ENCODE results near the gene DALRD3.

DALRD3 gene

GRCh38 chr3:49005998-49006397 lies 12.4 kb downstream of the DALRD3 start:
- DNase-seq (ENCODE audit: low spot score): no peak

DNA sequence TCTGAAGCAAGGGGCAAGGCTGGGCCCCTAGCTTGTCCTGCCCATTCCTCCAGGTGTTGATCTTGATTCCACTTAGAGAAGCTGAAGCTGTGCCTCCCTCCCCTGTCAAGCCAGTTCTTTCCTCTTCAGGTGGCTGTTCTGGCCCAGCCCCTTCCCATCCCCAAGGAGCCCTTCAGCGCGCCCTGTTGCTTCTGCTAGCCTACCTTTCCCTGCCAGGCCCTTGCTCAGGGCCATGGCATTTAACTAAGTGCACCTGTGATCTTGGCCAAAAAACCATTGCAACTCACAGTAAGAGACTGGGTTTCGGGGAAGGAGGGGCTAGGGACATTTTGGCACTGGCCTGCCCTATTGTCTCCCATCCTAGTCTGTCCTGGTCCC lies 13.1 kb downstream of the DALRD3 start:
- DNase-seq (ENCODE audit: low spot score): no peak

DNA sequence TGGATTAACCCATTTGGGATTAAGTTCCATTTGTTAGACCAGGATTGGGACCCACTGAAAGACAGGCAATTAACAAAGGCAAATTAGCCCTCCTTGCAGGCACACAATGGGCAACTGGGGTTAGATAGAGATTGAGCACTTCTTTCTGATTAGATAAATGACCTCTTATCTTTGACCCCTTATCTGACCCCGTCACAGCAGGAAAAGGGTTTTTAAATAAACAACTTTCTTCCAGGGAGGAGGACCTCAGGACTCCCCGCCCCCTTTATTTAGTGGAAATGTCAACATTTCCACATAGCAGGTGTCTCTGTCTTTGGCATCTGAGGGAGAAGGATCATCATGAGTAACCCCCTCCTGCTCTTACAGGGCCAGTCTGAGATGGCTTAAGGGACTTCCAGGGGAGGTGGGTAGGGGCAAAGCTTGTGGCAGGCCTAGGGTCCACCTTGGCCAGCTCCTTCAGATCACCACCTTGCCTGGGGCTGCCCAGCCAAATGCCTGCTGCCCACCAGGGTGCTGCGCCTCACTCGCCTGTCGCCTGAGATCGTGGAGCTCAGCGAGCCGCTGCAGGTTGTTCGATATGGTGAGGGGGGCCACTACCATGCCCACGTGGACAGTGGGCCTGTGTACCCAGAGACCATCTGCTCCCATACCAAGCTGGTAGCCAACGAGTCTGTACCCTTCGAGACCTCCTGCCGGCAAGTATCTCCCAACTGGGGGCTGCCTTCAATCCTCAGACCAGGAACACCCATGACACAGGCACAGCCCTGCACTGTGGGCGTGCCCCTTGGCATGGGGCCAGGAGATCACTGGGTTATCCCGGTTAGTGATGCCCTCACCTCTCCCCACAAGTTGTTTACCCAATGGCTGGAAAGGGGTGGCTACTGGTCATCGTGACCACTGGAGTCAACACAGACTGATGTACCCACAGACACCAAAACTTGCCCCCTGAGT lies 13.8 kb downstream of the DALRD3 start:
- DNase-seq (ENCODE audit: low spot score): no peak

DNA sequence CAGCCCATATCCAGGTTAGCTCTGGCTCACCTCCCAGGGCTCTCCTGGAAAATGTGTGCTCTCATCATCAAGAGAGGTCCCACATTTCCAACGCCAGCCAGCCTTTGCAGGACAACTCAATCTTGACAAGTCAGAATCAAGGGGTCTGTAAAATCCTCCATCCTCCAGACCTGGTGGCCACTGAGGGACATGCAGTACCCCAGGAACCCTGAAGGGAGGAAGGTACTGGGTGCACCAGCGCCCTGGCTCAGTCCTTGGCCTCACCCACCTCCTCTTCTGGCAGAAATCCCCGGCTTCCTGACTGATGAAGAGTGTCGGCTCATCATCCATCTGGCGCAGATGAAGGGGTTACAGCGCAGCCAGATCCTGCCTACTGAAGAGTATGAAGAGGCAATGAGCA lies 17.2 kb downstream of the DALRD3 start:
- DNase-seq (ENCODE audit: low spot score): no peak

DNA sequence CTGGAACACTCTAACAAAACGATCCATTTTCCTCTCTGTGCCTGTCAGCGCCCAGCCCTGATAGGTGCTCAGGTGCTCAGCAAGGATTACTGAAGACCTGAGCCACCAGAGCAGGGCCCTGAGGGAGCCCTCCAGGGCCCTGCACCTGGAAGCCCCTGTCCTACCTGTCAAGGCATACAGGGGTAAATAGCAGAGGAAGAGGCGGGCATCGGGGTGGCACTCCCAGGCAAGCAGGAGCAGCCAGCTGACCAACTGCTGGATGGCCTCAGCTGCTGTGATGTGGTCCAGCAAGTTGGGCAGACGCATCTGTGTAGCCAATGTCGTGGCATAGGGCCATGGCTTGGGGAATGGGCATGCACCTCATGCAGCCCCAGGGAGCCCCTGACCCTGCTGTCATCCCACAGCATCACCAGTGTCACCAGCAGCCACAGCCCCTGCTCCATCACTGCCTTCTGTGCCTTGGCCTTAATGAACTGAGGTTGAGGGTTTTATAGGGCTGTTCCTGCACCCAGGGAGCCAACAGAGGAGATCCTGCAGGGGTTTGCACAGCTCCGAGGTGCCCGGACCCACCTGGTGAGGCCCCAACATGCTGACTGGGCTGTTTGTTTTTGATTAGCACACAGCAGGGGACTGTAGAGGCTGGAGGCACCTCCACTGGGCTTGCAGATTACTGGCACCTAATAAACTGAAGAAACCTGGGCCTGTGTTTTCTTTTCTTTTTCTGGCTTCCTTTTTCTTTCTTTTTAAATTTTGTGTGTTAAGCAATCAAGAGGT lies 19.1 kb downstream of the DALRD3 start:
- DNase-seq (ENCODE audit: low spot score): no peak

GRCh38 chr3:48997714-48998637 lies 20.4 kb downstream of the DALRD3 start:
- DNase-seq (ENCODE audit: low spot score): no peak

DNA sequence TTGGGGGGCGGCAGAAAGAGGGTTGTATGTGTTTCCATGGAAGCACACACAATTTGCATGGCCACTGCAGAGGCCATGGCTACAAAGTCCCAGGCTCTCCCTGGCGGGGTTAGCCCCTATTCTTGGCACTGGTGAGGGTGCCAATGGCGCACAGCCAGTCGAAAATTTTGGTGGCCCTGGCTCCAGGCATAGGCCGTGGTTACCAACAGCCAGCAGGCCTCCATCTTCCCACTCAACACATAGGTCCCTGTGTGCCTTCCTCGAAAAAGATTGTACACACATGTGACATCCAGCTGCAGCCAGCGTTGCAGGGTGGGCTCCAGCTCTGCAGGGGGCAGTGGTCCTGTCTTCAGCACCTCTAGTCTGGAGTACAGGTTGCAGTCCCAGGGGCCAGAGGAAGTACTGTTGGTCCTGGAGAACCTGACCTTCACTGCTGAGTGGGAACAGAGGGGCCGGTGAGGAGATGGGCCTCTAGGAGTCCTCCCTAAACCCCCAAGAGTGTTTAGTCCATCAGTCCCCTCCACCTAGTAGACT lies 21.2 kb downstream of the DALRD3 start:
- no peak for DNase-seq (ENCODE audit: low spot score)

- no peak for DNase-seq (ENCODE audit: low spot score)
Measured at GRCh38 chr3:48996640-48997039, 21.7 kb downstream of the DALRD3 start.

- no peak for DNase-seq (ENCODE audit: low spot score)
Measured at GRCh38 chr3:48993834-48994233, 24.5 kb downstream of the DALRD3 start.

DNA sequence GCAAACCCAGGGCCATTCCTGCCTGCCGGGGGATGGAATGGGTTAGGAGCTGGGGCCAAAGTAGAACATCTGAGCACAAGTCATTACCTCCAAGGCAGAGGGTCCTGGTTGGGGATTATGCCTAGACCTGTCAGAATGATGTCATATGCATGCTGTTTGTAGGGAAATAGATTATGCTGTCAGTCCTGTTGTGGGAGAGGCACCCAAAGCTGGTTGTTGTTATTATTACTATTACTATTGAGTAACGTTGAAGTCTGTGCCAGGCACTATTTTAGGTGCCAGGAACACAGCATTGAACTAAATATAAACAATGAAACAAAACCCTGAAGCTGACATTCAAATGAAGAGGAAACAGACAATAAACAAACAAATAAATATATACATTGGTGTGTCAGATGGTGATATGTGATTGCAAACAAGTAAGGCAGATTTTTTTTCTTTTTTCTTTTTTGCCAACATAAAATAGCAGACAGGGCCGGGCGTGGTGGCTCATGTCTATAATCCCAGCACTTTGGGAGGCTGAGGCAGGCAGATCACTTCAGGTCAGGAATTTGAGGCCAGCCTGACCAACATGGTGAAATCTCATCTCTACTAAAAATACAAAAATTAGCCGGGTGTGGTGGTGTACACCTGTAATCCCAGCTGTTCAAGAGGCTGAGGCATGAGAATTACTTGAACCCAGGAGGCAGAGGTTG lies 26.4 kb downstream of the DALRD3 start:
- DNase-seq (ENCODE audit: low spot score): no peak

GRCh38 chr3:48990636-48991469 lies 27.5 kb downstream of the DALRD3 start:
- no peak for DNase-seq (ENCODE audit: low spot score)

DNA sequence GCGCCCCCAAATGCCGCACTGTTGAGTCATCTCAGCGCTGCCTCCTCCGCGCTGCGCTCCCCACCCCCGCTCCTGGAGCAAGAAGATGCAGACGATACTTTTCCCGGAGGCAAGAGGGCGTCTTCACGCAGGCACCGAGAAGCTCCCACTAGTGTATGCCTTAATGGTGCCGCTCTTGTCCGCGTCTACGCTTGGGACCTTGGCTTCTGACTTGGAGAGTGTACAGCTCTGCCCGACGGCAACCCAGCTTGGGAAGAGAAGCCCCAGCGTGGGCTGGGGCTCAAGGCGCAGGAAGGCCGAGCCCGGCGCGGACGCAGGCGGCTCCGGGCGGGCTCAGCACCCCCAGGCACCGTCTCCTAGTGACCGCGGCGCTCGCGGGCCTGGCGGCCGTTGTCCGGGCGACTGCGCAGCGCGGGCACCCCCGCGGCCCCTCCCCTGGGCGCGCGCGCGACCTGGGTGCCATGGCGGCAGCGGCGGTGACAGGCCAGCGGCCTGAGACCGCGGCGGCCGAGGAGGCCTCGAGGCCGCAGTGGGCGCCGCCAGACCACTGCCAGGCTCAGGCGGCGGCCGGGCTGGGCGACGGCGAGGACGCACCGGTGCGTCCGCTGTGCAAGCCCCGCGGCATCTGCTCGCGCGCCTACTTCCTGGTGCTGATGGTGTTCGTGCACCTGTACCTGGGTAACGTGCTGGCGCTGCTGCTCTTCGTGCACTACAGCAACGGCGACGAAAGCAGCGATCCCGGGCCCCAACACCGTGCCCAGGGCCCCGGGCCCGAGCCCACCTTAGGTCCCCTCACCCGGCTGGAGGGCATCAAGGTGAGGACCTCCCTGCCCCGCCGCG lies 28.4 kb downstream of the DALRD3 start, which contains the start of gene P4HTM:
TSS of gene P4HTM (plus strand) at position 446 of the 840 bp plus-strand sequence. CDS start at position 462, 16 bp downstream.
- peak; percentile 92 for DNase-seq (ENCODE audit: low spot score)

- no peak for DNase-seq (ENCODE audit: low spot score)
Measured at GRCh38 chr3:48989126-48989795, 29.1 kb downstream of the DALRD3 start.

GRCh38 chr3:48985831-48986376 lies 32.5 kb downstream of the DALRD3 start:
- no peak for DNase-seq (ENCODE audit: low spot score)

DNA sequence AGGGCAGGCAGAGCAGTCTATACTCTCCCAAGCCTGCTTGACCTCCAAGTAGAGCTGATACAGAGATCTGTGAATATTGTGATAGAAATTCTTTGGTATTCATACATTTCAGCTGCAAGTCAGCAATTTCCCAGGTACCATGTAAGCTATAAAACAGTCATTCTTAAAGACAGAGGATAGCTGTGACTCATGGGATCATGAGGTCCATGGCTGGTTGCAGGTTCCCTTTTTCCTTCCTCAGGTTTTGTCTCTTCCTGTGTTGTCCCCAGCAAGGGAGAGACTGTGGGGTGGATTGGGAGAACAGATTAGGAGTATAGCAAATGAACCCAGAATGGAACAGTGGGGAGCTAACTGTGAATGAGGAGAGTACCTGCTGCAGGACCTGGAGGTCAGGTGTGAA lies 33.7 kb downstream of the DALRD3 start:
- DNase-seq (ENCODE audit: low spot score): no peak

DNA sequence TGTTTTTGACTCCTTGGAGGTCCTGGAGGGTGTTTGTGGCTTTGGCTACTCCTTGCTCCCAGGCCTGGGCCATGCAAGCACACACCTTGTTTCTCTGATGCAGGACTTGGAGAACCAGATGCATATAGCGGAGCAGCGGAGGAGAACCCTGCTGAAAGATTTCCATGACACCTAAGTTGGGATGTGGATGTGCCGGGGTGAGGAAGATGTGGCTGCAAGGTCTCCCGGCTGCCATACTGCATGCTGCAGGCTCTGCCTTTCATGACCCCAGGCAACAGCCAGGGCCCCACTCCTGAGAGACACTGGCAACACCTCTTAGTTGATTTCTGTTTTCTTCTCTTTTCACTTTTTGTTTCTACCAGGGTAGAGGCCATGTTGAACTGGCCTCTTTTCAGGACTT lies 35.3 kb downstream of the DALRD3 start:
- no peak for DNase-seq (ENCODE audit: low spot score)

DNA sequence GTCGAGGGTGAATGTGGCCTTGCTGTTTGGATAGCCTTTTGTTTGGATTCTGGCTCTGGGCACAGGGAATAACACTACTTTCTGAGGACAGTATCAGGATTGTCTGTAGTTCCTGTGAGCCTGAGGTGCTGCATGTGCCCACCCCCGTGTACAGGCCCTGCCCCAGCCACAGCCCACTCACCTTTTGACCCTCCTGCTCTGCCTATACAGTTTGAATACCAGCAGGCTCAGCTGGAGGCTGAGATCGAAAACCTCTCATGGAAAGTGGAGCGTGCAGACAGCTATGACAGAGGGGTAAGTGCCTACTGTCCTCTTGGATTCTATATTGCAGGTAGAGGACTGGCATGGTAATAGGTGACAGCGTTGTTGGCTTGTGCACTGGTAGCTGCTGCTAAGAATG lies 35.7 kb downstream of the DALRD3 start:
- no peak for DNase-seq (ENCODE audit: low spot score)

- no peak for DNase-seq (ENCODE audit: low spot score)
Measured at GRCh38 chr3:48982016-48982415, 36.4 kb downstream of the DALRD3 start.

Measured in hepatic stellate cell (primary cell).